ENCODE results near the gene PLD3. TPM values are rescaled to one million over a fixed set of nuclear protein-coding genes. Genes with fewer than 3 reads are reported as not detected.

The PLD3 gene
- polyA plus RNA-seq, 1 donor (not counting 4 experiments of a cell fraction or from before 2014, with no cell fraction given): 102 TPM

DNA sequence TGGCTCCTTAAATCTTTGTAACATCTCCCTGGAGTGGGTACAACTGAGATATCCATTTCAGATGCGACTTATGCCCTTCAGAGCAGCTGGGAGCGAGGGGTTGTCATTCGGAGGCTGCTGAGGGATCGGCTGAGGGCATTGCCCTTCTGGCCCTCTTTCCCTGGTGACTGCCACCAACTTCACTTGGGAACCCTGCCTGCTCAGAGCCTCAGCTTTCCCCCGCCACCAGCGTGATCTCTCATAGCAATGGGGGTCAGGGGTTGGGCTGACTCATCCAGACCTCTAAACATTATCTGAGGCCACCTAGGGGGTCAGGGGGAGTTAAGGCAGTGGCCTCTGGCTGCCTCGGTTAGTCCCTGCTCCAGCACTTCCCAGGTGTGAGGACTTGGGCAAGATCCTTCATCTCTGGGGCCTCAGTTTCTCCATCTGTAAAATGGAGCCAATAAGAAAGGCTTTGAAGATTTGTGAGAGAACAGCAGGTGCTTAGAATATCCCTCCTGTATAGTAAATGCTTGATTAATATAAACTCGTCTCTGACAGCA, 63.5 kb downstream of the PLD3 start:
- dilution Hi-C loops (cut with MboI; ENCODE audit: extremely low pct_ligation_motif_present, low sequenced_read_pairs): no loop called here
- no peak overlapping the region for H2AFZ ChIP-seq (ENCODE audit: control insufficient read depth, low read length)

DNA sequence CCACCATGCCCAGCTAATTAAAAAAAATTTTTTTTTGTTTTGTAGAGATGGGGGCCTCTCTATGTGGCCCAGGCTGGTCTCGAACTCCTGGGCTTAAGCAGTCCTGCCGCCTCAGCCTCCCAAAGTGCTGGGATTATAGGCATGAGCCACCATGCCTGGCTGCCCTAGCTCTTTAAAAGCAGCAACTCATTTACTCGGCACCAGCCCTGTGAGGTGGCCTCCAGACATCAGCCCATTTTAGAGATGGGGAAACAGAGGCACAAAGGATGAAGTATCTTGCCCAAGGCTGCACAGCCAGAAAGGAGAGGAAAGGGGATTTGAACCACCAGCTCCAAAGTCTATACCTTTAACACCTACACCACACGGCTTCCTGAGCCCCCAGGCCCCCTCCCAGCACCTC, 64.4 kb downstream of the PLD3 start:
- Histone ChIP-seq H3K27ac (ENCODE audit: control insufficient read depth, insufficient read depth, low read length) (no peak overlapping the region), H3K9ac (ENCODE audit: control insufficient read depth, extremely low read depth, insufficient read depth, low read length) (no peak overlapping the region), H3K36me3 (ENCODE audit: control insufficient read depth in 2 of 2, extremely low read depth in 1 of 2, insufficient read depth in 2 of 2, low read length in 2 of 2) (no peaks in the 10 kb centered on the region), H4K20me1 (ENCODE audit: control insufficient read depth, extremely low read depth, insufficient read depth, low read length) (no peaks in the 10 kb centered on the region), H3K9me1 (ENCODE audit: control insufficient read depth, extremely low read depth, insufficient read depth, low read length) (no peaks in the 10 kb centered on the region), H3K79me2 (ENCODE audit: control insufficient read depth, insufficient read depth, low read length) (no peaks in the 10 kb centered on the region), H3K9me3 (ENCODE audit: control insufficient read depth, low read depth, low read length) (no peaks in the 10 kb centered on the region), H3K4me1 (ENCODE audit: control insufficient read depth, extremely low read depth, insufficient read depth, low read length) (peaks cover 14% of the 10 kb centered on the region), H3K4me2 (ENCODE audit: control insufficient read depth, extremely low read depth, insufficient read depth, low read depth, low read length) (no peak overlapping the region), H2AFZ (ENCODE audit: control insufficient read depth, low read length) (no peak overlapping the region), H3K27me3 (ENCODE audit: control insufficient read depth, extremely low read depth, insufficient read depth, low read length) (no peaks in the 10 kb centered on the region), H3K4me3 (ENCODE audit: control insufficient read depth in 2 of 3, extremely low read depth in 1 of 3, insufficient read depth in 2 of 3, low read depth in 1 of 3, low read length in 3 of 3) (no peak overlapping the region)
- no peak for FAIRE-seq
- dilution Hi-C loops (cut with MboI; ENCODE audit: extremely low pct_ligation_motif_present, low sequenced_read_pairs): no loop called here
- no peak for DNase-seq (ENCODE audit: low read depth, low spot score)
- TF ChIP-seq, protein P1, sequence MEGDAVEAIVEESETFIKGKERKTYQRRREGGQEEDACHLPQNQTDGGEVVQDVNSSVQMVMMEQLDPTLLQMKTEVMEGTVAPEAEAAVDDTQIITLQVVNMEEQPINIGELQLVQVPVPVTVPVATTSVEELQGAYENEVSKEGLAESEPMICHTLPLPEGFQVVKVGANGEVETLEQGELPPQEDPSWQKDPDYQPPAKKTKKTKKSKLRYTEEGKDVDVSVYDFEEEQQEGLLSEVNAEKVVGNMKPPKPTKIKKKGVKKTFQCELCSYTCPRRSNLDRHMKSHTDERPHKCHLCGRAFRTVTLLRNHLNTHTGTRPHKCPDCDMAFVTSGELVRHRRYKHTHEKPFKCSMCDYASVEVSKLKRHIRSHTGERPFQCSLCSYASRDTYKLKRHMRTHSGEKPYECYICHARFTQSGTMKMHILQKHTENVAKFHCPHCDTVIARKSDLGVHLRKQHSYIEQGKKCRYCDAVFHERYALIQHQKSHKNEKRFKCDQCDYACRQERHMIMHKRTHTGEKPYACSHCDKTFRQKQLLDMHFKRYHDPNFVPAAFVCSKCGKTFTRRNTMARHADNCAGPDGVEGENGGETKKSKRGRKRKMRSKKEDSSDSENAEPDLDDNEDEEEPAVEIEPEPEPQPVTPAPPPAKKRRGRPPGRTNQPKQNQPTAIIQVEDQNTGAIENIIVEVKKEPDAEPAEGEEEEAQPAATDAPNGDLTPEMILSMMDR (optimal IDR thresholded peaks at IDR 0.05 in 1 of 3, IDR thresholded peaks at IDR 0.05 in 1 of 3, conservative IDR thresholded peaks at IDR 0.05 in 1 of 3; ENCODE audit: extremely low read depth in 1 of 3, insufficient read depth in 2 of 3, low read length in 3 of 3): no peak

More for the DNA sequence above, 63.5 kb downstream of the PLD3 start:
- FAIRE-seq: no peak
- H3K9me3 ChIP-seq (ENCODE audit: control insufficient read depth, low read depth, low read length): no peaks in the 10 kb centered on the region
- H3K9me1 ChIP-seq (ENCODE audit: control insufficient read depth, extremely low read depth, insufficient read depth, low read length): no peaks in the 10 kb centered on the region
- no peaks in the 10 kb centered on the region for H4K20me1 ChIP-seq (ENCODE audit: control insufficient read depth, extremely low read depth, insufficient read depth, low read length)
- no peaks in the 10 kb centered on the region for H3K27me3 ChIP-seq (ENCODE audit: control insufficient read depth, extremely low read depth, insufficient read depth, low read length)
- no peaks in the 10 kb centered on the region for H3K79me2 ChIP-seq (ENCODE audit: control insufficient read depth, insufficient read depth, low read length)
- no peak overlapping the region for H3K9ac ChIP-seq (ENCODE audit: control insufficient read depth, extremely low read depth, insufficient read depth, low read length)
- H3K4me3 ChIP-seq (ENCODE audit: control insufficient read depth in 2 of 3, extremely low read depth in 1 of 3, insufficient read depth in 2 of 3, low read depth in 1 of 3, low read length in 3 of 3): no peak overlapping the region
- TF ChIP-seq, protein P1 (optimal IDR thresholded peaks at IDR 0.05 in 1 of 3, IDR thresholded peaks at IDR 0.05 in 1 of 3, conservative IDR thresholded peaks at IDR 0.05 in 1 of 3; ENCODE audit: extremely low read depth in 1 of 3, insufficient read depth in 2 of 3, low read length in 3 of 3): no peak
- TF ChIP-seq EZH2 (IDR thresholded peaks at IDR 0.05; ENCODE audit: low read length): no peak
- H3K27ac ChIP-seq (ENCODE audit: control insufficient read depth, insufficient read depth, low read length): no peak overlapping the region
- no peaks in the 10 kb centered on the region for H3K36me3 ChIP-seq (ENCODE audit: control insufficient read depth in 2 of 2, extremely low read depth in 1 of 2, insufficient read depth in 2 of 2, low read length in 2 of 2)
- peaks cover 12% of the 10 kb centered on the region for H3K4me1 ChIP-seq (ENCODE audit: control insufficient read depth, extremely low read depth, insufficient read depth, low read length)
- DNase-seq (ENCODE audit: low read depth, low spot score): no peak
- H3K4me2 ChIP-seq (ENCODE audit: control insufficient read depth, extremely low read depth, insufficient read depth, low read depth, low read length): no peak overlapping the region
